GM19043 (cell line): ENCODE measurements around the gene RABEP2.
"Not testable (repeated sequence)": the region's sequence is repeated elsewhere in the genome, so short reads cannot be mapped to it uniquely, and the experiment has no call there.

Experiments
- ATAC-seq: cut with Tn5 transposase; IDR thresholded peaks from one replicate; pipeline ENCODE4 v1.9.1; 2021; ENCODE audit warnings: low read depth; ENCODE audit not compliant: unreplicated experiment

Gene RABEP2

DNA sequence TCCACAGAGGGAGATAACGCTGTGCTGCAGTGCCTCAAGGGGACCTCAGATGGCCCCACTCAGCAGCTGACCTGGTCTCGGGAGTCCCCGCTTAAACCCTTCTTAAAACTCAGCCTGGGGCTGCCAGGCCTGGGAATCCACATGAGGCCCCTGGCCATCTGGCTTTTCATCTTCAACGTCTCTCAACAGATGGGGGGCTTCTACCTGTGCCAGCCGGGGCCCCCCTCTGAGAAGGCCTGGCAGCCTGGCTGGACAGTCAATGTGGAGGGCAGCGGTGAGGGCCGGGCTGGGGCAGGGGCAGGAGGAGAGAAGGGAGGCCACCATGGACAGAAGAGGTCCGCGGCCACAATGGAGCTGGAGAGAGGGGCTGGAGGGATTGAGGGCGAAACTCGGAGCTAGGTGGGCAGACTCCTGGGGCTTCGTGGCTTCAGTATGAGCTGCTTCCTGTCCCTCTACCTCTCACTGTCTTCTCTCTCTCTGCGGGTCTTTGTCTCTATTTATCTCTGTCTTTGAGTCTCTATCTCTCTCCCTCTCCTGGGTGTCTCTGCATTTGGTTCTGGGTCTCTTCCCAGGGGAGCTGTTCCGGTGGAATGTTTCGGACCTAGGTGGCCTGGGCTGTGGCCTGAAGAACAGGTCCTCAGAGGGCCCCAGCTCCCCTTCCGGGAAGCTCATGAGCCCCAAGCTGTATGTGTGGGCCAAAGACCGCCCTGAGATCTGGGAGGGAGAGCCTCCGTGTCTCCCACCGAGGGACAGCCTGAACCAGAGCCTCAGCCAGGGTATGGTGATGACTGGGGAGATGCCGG, 7.5 kb upstream of the RABEP2 start:
- ATAC-seq = no peak

DNA sequence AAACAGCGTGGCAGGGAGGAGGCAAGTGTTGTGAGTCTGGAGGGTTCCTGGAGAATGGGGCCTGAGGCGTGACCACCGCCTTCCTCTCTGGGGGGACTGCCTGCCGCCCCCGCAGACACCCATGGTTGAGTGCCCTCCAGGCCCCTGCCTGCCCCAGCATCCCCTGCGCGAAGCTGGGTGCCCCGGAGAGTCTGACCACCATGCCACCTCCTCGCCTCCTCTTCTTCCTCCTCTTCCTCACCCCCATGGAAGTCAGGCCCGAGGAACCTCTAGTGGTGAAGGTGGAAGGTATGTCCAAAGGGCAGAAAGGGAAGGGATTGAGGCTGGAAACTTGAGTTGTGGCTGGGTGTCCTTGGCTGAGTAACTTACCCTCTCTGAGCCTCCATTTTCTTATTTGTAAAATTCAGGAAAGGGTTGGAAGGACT, 6.8 kb upstream of the RABEP2 start, which contains the start of gene CD19:
Gene CD19 (plus strand): TSS at position 171 of the 425 bp plus-strand sequence. CDS start 30 bp downstream, at position 201.
- ATAC-seq = no peak

DNA sequence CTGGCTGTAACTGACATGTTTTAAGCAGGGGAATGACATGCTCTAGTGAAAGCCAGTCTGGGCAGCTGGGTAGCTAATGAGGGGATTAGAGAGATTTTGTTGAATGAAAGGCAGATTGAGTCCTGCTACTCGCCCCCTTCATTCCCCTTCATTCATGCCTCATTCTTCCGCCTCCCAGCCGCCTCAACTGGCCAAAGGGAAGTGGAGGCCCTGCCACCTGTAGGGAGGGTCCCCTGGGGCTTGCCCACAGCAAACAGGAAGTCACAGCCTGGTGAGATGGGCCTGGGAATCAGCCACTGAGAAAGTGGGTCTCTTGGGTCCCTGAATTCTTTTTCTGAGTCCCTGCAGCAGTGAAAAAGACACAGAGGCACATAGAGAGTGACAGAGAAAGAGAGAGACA, 5.6 kb upstream of the RABEP2 start:
- ATAC-seq = no peak

DNA sequence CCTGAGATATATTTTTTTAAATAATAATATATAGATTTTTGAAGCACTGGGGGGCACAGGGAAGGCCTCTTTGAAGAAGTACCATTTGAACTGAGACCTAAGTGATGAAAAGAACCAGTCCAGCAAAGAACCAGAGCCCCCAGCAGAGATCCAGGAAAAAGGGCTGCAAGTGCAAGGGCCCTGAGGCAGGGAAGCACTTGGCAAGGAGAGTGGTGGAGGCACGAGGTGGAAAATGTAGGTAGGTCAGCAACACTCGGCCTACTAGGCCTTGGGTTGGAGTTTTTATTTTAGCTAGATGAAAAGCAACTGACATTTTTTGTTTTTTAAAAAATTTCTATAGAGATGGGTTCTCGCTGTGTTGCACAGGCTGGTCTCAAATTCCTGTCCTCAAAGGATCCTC, 5.2 kb upstream of the RABEP2 start:
- ATAC-seq = no peak

DNA sequence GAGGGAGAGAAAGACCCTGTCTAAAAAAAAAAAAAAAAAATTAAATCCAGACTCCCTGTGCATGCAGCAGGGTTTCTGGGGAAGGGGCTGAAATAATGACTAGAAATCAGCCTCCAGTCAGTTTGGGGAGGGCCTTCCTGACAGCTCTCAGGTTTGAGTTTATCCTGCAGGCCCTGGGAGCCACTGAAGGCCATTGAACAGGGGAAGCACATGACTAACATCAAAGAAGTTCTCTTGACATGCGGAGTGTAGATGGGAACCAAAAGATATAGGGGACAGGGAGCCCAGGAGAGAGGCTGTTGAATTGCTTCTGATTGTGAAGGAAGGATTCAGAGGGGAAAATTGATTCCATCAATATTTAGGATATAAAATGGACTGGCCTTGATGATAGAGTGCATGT, 2.8 kb upstream of the RABEP2 start:
- ATAC-seq = no peak

DNA sequence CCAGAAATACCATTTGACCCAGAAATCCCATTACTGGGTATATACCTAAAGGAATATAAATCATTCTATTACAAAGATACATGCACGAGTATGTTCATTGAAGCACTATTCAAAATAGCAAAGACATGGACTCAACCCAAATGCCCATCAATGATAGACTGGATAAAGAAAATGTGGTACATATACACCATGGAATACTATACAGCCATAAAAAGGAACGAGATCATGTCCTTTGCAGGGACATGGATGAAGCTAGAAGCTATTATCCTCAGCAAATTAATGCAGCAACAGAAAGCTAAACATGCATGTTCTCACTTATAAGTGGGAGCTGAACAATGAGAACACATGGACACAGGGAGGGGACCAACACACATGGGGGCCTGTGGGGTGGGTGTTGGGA, 1.2 kb upstream of the RABEP2 start:
- ATAC-seq = not testable (repeated sequence)

DNA sequence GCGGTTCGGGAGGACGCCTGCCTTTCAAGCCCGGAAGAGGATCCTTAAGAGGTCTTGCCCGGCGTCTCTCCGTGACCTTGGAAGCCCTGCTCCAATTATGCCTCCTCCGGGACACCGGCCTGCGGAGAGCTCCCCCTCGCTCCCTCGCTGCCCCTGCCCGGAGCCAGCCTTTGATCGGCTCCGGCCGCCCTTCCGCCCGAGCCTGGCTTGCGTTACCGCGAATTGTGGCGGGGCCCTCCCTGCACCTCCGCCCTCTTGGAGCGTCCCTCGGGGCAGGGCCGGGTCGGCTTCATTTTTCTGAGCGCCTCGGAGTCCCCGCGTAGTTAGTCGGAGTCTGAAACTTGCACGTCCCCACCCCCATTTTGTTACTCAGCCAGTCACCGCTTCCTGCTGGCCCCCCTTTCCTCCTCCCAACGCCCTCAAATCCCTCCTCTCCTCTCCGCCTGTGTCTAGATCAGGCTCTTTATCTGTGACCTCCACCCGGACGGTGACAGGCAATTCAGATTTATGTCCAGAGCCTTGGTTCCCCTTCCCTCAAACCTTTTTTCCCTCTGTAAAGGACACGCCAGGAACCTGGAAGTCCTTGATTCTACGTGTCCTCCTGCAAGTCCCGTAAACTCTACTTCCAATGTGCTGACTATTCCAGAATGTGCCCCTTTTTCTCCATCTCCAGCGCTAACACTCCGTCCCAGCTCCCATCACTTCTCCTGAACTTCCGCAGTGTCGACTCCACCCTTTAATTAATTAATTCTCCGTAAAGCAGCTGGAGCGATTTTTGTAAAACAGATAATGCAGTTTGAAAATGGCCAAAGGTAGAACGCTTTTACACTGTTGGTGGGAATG, 569 bp upstream of the RABEP2 start:
- peak; percentile 21 for ATAC-seq

DNA sequence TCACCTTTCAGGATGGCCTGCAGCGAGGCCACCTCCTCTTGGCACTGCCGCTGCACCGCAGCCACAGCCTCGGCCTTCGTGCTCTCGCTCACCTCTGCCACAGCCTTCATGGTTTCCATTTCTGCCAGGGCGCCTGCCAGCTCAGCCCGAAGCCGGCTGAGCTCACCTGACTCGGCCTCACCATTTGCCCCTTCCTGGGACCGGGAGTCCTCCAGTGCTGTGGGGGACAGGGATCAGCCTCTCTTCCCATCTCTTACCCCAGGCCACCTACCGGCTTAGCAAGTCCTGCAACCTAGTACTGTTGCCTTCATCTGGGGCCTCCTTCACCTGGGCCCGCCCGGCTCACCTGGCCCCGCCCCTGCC, 658 bp downstream of the RABEP2 start:
- no peak for ATAC-seq

DNA sequence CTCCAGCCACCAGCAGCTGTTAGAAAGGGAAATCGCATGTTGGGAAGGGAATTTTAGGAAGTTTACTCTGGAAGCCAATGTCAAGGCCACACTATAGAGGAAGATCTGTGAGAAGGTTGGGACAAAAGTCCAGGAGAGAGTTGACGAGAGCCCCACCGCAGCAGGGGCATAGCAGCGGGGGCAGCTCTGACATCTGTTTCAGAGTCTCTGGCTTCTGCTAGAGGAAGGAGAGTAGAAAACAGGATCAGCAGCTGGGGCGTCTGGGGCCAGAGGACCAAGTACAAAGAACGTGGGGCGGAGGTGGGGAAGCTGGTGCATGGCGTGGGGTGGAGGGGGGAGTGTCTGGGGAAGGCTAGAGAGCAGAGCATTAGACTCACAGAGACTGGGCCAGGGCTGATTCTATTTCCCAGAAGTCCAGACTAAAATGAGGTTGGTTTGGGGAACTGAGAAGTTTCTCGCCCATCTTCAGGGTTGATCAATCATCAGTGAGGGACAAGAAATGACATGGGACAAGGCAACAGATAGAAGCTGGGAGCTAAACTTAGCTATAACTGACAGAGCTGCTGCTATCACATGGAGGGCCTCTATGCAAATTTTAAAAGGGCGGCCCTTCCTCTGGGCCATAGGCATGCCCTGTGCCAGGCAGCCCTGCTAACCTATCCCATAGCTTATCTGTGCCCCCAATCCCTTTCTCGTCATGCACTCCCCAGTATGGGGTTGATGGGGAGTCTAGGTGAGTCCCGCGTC, 1.2 kb downstream of the RABEP2 start:
- peak; percentile 63 for ATAC-seq

DNA sequence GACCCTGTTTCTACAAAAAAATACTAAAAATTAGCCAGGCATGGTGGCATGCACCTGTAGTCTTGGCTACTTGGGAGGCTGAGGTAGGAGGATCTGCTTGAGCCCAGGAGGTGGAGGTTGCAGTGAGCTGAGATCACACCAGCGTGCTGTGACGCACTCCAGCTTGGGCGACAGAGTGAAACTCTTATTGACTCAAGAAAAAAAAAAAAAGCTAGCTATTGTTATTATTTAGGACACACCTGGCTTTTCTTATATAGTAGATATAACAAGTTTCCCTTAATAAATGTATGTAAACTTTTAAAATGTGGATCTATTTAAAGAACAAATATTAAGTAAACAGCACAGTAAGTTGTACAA, 1.8 kb downstream of the RABEP2 start:
- no peak for ATAC-seq

DNA sequence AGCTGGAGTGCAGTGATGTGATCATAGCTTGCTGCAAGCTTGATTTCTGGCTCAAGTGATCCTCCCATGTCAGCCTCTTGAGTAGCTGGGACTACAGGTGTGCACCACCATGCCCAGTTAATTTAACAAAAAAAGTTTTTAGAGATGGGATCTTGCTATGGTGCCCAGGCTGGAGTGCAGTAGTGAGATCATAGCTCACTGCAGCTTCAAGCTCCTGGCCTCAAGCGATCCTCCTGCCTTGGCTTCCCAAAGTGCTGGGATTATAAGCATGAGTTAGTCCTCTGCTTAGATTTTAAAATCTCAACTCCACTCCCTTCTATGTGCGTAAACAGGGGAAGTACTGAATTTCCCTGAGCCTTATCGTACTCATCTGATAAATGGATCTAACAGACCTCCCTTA, 6.3 kb downstream of the RABEP2 start:
- no peak for ATAC-seq

DNA sequence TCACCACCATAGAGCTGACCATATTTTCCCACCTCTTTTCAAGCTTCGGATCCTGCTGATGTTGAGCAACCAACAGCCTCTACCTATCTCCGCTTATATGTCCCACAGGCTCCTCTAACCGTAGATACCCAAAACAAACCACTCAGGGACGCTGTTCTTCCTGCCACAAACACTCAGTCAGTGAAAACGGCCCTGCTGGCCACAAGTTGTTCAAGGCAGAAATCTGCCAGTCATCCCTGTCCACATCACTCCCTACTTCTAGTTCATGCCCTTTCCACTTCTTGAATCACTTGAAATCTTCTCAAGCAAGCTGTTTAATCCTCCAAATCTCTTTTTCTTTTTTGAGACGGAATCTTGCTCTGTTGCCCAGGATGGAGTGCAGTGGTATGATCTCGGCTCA, 7.9 kb downstream of the RABEP2 start:
- no peak for ATAC-seq

DNA sequence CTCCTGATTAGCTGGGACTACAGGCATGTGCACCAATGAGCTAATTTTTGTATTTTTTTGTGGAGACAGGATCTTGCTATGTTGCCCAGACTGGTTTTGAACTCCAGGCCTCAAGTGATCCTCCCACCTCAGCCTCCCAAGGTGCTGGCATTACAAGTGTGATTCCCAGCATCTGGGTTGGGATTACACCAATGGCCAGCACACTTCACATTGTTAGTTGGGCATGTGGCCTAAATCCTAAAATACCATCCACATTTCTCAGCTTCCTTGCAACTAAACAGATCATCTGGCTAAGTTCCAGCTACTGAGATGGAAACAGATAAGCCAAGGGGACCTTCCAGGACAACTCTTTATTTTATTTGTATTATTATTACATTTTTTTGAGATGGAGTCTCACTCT, 9.9 kb downstream of the RABEP2 start:
- ATAC-seq = no peak

DNA sequence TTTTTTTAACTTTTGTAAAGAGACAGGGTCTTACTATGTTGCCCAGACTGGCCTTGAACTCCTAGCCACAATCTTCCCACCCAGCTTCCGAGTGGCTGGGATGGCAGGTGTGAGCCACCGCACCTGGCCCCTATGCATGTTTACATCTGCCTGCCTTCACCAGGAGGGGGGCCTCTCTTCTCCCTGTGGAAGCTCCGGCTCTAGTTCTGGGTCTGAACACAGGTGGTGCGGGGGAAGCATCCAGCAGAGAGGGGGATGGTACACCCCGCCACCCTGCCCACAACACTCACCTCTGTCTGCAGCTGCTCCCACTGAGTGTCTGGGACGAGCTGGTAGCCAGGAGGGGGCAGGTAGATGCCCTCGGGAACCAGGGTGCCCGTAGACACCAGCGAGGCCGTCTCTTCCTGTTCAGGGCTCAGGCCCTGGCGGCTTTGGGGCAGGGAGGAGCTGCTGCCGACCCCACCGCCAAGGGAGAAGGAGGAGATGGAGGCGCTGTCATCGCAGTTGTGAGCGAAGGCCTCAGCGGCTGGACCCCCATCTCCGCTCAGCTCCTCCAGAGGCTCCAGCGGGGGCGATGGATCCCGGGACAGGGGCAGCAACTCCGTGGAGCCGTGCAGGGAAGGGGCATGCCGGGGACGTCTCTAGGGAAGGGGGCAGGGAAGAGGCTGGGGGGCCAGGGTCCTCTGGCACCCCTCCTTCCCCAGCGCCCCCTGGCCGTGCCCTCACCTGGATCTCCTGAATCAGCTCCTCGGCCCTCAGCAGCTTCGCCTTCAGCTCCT, 10.9 kb downstream of the RABEP2 start:
- ATAC-seq = no peak

DNA sequence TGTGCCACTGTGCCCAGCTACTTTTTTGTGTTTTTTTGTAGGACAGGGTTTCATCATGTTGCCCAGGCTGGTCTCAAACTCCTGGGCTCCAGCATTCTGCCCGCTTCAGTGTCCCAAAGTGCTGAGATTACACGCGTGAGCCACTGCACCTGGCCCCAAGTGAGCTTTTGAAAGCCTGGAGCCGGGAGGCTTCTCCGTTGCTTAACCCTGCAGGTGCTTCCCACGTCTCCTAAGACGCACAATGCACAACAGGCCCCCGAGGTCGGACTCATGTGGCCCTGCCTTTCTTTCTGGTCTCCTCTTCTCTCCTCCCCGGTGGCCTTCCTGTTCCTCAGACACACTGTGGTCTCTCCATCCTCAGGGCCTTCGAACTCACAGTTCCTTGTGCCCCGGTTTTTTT, 12.5 kb downstream of the RABEP2 start:
- ATAC-seq = no peak

DNA sequence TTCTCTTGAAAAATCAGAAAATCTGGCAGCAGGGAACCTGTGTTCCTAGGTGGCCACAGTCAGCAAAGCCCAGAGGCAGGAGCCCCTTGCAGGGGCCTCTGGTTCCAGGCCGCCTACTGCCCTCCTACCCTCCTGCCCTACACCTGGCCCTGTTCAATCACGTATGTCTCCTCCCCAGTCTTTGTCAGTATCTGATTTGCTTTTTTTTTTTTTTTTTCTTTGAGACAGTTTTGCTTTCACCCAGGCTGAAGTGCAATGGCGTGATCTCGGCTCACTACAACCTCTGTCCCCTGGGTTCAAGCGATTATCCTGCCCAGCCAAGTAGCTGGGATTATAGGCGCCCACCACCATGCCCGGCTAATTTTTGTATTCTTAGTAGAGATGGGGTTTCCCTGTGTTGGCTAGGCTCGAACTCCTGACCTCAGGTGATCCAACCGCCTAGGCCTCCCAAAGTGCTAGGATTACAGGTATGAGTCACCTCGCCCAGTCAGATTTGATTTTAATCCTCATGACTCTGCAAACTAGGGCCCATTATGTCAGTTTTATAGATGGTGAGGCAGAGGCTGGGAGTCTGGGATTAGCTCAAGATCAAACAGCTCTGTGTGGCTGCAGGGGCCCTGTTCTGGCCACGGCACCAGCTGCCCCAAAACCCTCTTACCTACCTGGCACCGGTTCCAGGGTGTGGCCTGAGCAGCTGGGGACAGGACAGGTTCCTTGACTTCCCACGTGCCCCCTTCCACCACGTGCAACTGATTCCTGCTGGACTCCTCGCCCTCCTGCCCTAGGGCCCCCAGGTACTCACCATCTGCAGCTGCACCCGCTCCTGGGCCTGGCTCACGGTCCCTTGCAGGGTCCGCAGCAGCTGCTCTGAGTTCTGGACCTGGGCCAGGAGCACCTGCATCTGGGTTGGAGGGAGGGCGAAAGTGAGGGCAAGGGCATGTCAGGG, 14.7 kb downstream of the RABEP2 start:
- no peak for ATAC-seq

DNA sequence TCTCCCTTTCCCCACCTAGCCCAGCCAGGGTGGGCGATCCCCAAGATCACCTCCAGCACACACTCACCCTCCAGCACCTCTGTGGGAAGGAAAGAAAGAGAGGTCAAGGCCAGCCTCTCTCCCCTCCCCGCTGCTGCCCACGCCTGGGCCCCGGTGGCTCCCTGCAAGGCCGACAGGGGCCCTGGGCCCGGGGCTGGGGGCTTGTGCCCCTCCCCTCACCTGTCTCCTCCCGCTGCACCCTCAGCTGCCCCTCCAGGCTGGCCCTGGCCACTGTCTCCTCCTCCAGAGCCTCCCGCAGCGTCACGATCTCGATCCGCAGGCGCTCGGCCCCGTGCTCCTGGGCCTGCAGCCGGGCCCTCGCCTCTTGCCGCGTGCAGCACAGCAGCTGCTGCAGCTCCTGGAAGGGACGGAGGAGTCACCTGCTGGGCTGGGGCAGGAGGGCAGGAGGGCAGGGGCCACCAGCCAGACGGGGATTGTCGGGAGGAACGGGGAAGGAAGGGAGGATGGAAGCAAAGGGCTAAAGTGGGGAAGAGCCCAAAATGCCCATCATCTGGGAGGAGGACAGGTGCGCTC, 19.2 kb downstream of the RABEP2 start:
- no peak for ATAC-seq

DNA sequence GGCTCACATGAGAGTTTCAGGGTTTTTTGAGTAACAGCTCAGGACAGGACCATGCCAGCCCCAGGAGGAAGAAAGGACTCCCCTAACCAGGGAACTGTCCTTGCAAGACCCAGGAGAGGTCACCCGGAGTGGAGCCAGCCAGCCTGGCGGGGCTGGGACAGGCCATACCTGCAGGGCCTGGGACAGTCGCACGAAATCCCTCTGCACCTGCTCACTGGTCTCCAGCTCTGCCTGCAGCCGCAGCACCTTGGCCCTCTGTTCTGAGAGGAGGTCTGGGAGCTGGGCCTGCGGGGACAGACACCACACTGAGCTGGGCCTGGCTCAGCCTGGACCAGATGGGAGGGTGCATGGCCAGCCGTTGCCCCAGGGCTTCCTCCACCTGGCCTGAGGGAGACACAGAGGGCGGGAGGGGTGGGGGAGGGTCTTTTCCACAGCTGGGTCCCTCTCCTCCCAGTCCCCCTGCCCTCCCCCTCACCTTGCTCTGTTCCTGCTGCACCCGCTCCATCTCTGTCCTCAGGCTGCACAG, 19.7 kb downstream of the RABEP2 start:
- ATAC-seq = no peak

DNA sequence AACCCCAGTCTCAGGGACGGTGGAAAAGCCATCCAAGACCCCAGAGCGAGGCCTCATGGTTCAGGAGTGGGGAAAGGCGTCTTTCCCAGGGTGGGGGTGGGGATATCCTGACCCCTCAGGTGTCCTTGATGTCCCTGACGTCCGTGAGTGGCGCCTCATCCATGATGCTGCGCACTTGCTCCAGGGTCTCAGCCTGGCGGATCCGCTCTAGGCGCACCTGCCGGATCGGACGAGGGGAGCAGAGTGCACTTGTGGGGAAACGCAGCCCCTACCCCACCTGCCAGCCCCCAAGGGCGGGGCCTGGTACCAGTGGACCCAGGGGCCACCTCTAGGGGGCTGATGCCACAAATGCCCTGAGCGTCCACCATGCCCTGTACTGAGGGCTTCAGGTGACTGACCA, 20.2 kb downstream of the RABEP2 start:
- no peak for ATAC-seq
